ENCODE data around the gene LANCL2.

Gene LANCL2

DNA sequence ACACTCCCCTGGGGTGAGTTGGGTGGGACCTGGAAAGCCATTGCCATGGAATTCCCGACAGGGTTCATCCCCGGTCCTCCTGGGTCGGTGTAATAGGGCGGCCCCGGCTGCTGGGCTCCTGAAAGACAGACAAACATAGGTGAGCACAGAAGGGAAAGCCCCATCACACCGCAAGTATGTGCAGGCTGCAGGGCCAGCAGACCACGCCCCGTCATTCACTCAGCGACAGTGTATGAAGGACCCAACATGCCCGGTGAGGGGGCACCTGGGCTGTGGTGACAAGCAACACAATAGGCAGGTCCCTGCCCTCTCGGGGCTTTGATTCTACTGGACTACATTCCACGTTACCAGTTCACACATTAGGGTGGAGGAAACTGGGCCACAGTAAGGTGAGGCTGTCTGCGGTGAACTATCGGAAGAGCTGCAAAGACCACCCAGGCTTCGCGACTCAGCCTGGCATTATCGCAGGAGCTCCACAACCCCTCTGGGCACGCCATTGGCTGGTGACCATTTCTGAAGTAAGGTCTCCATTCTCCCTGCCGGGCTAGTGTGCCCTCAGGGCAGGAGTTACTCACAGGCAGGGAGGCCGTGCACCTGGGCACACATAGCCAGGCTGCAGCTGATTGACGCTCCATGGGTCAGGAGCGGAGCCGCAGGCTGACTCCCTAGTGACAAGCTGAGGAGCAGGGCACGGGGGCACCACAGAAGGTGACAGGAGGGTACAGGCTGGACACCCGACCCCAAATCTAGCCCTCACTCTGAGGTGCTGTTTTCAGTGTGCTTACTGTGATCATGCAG, 108.0 kb downstream of the LANCL2 start:
- DNase-seq, result no peak

- DNase-seq, result no peak
Observed at GRCh38 chr7:55473932-55474331, 108.8 kb downstream of the LANCL2 start.

- DNase-seq, result no peak
Observed at GRCh38 chr7:55474944-55475854, 110.1 kb downstream of the LANCL2 start.

GRCh38 chr7:55475855-55476803, 111.0 kb downstream of the LANCL2 start:
- DNase-seq, result no peak

GRCh38 chr7:55476852-55477780, 112.0 kb downstream of the LANCL2 start:
- DNase-seq, result no peak

GRCh38 chr7:55477781-55478374, 112.7 kb downstream of the LANCL2 start:
- no peak for DNase-seq

DNA sequence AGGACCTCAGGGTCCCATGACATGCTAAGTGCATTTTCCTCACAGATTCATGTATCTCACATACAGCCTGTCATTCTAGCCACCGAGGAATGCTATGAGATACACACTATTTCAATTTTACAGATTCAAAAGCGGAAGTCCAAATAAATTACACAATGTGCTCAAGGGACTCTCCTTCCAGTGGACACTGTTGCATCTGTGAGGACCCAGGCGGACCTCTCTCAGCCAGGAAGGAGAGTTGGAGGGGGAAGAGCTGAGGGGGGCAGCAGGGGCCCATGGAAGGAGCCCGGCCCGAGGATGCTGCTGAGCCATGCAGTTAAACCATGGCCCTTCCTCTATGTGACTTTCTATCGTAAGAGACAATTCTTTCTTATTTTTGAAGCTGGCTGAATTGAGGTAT, 113.6 kb downstream of the LANCL2 start:
- DNase-seq, result no peak

- DNase-seq, result no peak
Observed at GRCh38 chr7:55481155-55481554, 116.0 kb downstream of the LANCL2 start.

DNA sequence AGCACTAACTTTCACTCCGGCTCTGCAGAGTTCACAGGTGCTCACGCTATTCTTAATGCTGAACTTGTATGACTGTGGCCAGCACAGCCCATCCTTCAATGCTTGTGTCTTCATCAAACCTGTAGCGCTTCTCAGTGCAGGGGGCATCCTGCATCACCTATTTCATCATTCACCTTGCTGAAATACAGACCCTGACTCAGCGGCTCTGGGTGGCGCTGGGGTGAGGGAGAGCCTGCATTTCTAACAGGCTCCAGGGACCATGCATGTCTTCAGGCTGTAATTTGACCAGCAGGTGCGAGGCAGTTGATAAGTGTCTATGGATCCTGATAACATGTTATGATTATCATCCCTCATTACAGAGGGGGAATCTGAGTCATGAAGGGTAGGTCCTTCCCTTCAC, 117.9 kb downstream of the LANCL2 start:
- DNase-seq, result no peak
